Astrocyte of the cerebellum (primary cell): ENCODE results near the gene KRT77.

Experiments used
- DNase-seq: peaks from one replicate; pipeline ENCODE4 v3.0.0-alpha.2; 2011; ENCODE audit warnings: low read depth
- H3K4me3 ChIP-seq: 2 replicates; pipeline ENCODE4 v1.5.1; 2011; ENCODE audit warnings: mild to moderate bottlenecking, low read depth, low read length, moderate library complexity
- CTCF ChIP-seq: IDR thresholded peaks from 2 replicates; pipeline ENCODE4 v1.5.1; 2012; ENCODE audit warnings: low read length, low read depth, moderate library complexity, mild to moderate bottlenecking; ENCODE audit errors: missing control alignments
- in situ Hi-C: cut with HindIII; loops from 2 replicates; pipeline ENCODE4 v1.10.0; 2017; ENCODE audit warnings: low sequenced_read_pairs

Gene KRT77

GRCh38 chr12:52651726-52652261, 51.5 kb downstream of the KRT77 start, which contains the start of gene KRT2:
Gene KRT2 (minus strand): TSS chr12:52652211. CDS start chr12:52652142, 69 bp downstream.
- no peak within 1 kb of the TSS for H3K4me3 ChIP-seq
- no peak for DNase-seq
- TF ChIP-seq CTCF = no peak
- in situ Hi-C loops = no loop called here

DNA sequence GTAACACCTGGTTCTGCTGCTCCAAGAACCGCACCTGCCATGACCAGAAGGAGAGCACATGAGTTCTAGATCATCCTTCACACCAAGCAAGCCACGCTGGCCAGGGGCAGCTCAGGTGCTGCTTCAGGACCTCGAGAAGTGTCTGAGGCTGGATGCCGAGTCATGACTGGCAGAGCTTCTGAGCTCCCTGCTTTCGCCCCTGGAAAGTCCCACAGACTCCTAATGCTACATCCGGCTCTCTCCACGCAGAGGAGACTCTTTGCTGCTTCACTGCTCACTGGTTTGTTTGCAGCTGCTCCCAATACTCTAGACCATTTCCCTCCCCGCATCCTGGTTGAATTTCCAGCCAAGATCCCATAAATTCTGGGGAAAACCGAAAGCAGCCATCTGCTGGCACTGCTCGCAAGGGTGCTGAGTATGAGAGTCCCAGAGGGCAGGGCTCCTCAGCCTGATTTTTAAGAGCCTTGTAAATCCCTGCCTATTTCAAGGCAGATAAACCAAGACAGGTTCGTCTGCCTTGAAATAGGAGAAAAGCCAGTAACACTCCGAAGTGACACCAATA, 52.7 kb downstream of the KRT77 start:
- no peak for TF ChIP-seq CTCF

GRCh38 chr12:52649066-52649465, 54.3 kb downstream of the KRT77 start:
- in situ Hi-C loops = loop anchor here (5.0 kb wide), 1 partner anchor 68 kb away; no protein-coding TSS in a partner anchor
- TF ChIP-seq CTCF = no peak
- no peak for DNase-seq
- no peak overlapping the region for H3K4me3 ChIP-seq

More for the DNA sequence above, 52.7 kb downstream of the KRT77 start:
- in situ Hi-C loops = no loop called here
- H3K4me3 ChIP-seq = no peak overlapping the region
- DNase-seq = no peak

DNA sequence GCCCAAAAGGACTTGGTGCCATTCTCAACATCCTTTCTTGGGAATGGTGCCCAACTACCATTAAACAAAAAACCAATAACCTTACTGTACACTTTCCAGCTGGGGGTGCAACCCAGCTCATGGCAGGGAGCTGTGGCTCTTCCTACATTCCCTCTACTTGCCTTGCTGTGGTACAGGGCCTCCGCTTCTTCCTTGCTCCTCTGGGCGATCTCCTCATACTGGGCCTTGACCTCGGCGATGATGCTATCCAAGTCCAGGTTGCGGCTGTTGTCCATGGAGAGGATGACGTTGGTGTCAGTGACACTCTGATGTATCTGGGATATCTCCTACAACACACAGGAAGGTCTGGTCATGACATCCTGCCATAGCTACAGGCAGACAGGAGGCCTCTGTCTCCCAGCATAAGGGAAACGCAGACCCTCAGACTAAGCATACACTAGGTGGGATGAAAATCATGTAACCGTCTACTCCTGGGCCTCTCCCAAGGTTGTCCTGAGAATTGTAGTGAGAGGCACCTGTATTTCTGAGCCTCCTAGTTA, 55.2 kb downstream of the KRT77 start:
- H3K4me3 ChIP-seq = no peak overlapping the region
- no peak for TF ChIP-seq CTCF
- in situ Hi-C loops = loop anchor here (5.0 kb wide), 1 partner anchor 69 kb away; no protein-coding TSS in a partner anchor
- DNase-seq = no peak

DNA sequence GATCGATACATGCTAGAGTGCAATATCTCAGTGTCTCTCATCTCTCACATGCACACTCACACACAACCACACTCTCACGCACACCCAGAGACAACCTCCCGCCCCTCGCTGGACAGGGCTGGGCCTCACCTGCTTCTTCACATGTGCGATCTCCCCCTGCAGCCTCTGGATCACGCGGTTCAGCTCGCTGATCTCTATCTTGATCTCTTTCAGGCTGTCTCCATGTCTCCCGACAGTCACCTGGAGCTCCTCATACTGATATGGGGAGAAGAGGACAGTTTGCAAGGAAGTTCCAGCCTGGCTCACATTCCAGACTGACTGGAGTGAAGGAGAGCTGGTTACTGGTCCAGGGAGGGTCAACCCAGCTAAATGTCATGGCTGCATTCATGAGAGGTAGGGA, 55.7 kb downstream of the KRT77 start:
- no peak for DNase-seq
- in situ Hi-C loops = loop anchor here (5.0 kb wide), 1 partner anchor 70 kb away; no protein-coding TSS in a partner anchor
- no peak for TF ChIP-seq CTCF
- H3K4me3 ChIP-seq = no peak overlapping the region

DNA sequence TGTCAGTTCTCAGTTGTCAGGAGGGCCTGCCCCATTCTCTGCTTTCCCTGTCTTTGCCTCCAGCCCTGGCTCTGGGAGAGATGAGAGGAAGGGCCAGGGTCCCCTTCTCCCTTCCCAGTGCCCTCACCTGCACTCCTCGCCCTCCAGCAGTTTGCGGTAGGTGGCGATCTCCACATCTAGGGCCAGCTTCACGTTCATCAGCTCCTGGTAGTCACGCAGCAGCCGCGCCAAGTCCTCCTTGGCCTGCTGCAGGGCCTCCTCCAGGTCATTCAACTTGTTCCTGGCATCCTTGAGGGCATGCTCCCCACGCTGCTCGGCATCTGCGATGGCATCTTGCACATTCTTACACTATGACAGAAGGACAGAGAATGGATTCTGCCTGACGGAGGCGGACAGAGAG, 56.7 kb downstream of the KRT77 start:
- in situ Hi-C loops = loop anchor here (5.0 kb wide), 1 partner anchor 71 kb away; no protein-coding TSS in a partner anchor
- no peak overlapping the region for H3K4me3 ChIP-seq
- TF ChIP-seq CTCF = no peak

More for the DNA sequence above, 56.7 kb downstream of the KRT77 start:
- no peak for DNase-seq
